Omental fat pad (tissue), 4 donors: Measurements from ENCODE around the gene PPIH. TPM values are rescaled to one million over a fixed set of nuclear protein-coding genes. Genes with fewer than 3 reads are reported as not detected.

ENCODE experiments used
- ATAC-seq: fragments of 150-250 bp; one replicate; pipeline ENCODE4 v1.9.1; 2016; ENCODE audit warnings: mild to moderate bottlenecking, moderate library complexity; ENCODE audit not compliant: low FRiP score
- DNase-seq: peaks from one replicate; pipeline ENCODE4 v3.0.0-alpha.2; 2019; ENCODE audit warnings: low spot score
- CTCF ChIP-seq, 3 donors: fragments of 450-650 bp; IDR thresholded peaks; one replicate each; pipeline ENCODE4 v1.5.1; 2016 to 2017; ENCODE audit warnings: antibody characterized with exemption in 3 of 3, mild to moderate bottlenecking in 3 of 3, moderate library complexity in 2 of 3
- total RNA-seq, 4 donors: library from RNA; depleted of rRNA; stranded (reverse); fragments of >200 nt; gene quantifications; one replicate each; pipeline ENCODE4 v1.1.0, GENCODE V29; 2016

Gene PPIH
- total RNA-seq, 4 donors from 2014 or later = 14.9 to 29.3 (median 20.8) TPM

- TF ChIP-seq CTCF (IDR thresholded peaks at IDR 0.05) = no peak
- DNase-seq (no peak), ATAC-seq (peak; percentile 75)
Measured at GRCh38 chr1:42682739-42683531, 24.7 kb downstream of the PPIH start.

GRCh38 chr1:42684139-42684538 lies 25.9 kb downstream of the PPIH start:
- no peak for TF ChIP-seq CTCF (IDR thresholded peaks at IDR 0.05)
- DNase-seq (no peak), ATAC-seq (no peak)

GRCh38 chr1:42686418-42686817 lies 28.2 kb downstream of the PPIH start:
- ATAC-seq (no peak), DNase-seq (no peak)
- TF ChIP-seq CTCF (IDR thresholded peaks at IDR 0.05) = no peak

- DNase-seq = no peak
- ATAC-seq = no peak
Measured at GRCh38 chr1:42689912-42690311, 31.7 kb downstream of the PPIH start.

GRCh38 chr1:42690477-42691156 lies 32.4 kb downstream of the PPIH start:
- no peak for TF ChIP-seq CTCF (IDR thresholded peaks at IDR 0.05)
- DNase-seq = no peak
- peak; percentile 31 for ATAC-seq

More at GRCh38 chr1:42689912-42690311, 31.7 kb downstream of the PPIH start:
- no peak for TF ChIP-seq CTCF (IDR thresholded peaks at IDR 0.05)

- TF ChIP-seq CTCF (IDR thresholded peaks at IDR 0.05) = no peak
- DNase-seq (no peak), ATAC-seq (no peak)
Measured at GRCh38 chr1:42691157-42691498, 32.9 kb downstream of the PPIH start.

- no peak for TF ChIP-seq CTCF (IDR thresholded peaks at IDR 0.05)
- ATAC-seq (no peak), DNase-seq (no peak)
Measured at GRCh38 chr1:42692461-42692860, 34.2 kb downstream of the PPIH start.
